NOMO-1 (cell line): ENCODE measurements around the gene AGFG2.
"Not testable (repeated sequence)": the region's sequence is repeated elsewhere in the genome, so short reads cannot be mapped to it uniquely, and the experiment has no call there.

Source experiments
- DNase-seq, 2 experiments: peaks; one replicate each; lab custom pipeline; 2025; ENCODE audit not compliant: unreplicated experiment in 2 of 2; lab: John Stamatoyannopoulos, UW

AGFG2 gene

DNA sequence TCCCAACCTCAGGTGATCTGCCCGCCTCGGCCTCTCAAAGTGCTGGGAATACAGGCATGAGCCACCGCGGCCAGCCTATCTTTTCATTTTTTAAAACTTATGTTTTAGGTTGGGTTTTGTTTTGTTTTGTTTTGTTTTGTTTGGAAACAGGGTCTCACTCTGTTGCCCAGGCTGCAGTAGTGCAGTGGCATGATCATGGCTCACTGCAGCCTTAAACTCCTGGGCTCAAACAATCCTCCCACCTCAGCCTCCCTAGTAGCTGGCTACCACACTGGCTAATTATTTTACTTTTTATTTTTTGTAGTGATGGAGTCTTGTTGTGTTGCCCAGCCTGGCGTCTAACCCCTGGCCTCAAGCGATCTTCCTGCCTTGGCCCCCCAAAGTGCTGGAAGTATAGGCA, 19.4 kb upstream of the AGFG2 start:
- DNase-seq: no peak

DNA sequence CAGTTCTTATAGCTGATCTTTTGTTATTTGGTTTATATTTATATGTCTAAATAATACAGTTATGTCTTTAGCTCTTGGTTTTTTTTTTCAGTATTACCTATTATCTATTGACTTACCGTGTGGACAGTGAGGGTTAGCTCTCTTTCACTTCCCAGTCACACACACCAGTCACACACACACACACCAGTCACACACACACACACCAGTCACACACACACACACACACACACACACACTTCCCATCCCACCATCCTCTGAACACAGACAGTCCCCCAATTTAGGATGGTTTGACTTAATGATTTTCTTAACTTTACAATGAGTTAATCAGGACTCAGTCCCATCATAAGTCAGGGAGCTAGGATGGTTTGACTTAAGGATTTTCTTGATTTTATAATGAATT, 18.9 kb upstream of the AGFG2 start:
- DNase-seq: no peak

DNA sequence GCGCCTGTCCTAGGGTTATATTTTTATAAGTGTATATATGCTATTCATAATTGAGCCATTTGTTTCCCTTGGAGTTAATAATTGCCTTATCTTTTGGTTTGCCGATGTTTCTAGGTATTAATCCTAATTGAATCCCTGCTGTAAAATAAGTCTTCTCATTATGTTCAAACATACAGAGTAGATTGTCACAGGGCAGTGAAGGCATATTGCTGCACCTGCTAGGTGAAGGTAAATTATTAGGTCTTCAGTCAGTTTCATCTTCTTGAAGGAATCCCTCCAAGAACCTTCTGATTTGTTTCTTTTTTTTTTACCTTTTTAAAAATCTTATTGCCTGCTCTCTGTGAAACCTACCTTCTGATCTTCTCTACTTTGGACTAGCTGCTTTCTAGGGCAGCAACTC, 17.9 kb upstream of the AGFG2 start:
- DNase-seq: no peak

DNA sequence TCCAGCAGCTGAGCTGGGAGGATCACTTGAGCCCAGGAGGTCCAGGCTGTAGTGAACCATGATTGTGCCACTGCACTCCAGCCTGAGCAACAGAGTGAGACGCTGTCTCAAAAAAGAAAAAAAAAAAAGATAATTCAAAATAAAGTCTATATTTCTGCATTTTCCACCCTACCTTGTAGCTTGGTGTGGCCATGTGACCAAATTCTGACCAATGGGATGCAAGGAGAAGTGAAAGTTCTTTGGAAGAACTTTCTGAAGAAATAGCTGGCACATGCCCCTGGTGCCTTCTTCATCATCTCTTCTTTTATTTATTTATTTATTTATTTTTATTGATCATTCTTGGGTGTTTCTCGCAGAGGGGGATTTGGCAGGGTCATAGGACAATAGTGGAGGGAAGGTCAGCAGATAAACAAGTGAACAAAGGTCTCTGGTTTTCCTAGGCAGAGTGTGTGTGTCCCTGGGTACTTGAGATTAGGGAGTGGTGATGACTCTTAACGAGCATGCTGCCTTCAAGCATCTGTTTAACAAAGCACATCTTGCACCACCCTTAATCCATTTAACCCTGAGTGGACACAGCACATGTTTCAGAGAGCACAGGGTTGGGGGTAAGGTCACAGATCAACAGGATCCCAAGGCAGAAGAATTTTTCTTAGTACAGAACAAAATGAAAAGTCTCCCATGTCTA, 17.0 kb upstream of the AGFG2 start:
- DNase-seq: peak; percentile 56 to 90

DNA sequence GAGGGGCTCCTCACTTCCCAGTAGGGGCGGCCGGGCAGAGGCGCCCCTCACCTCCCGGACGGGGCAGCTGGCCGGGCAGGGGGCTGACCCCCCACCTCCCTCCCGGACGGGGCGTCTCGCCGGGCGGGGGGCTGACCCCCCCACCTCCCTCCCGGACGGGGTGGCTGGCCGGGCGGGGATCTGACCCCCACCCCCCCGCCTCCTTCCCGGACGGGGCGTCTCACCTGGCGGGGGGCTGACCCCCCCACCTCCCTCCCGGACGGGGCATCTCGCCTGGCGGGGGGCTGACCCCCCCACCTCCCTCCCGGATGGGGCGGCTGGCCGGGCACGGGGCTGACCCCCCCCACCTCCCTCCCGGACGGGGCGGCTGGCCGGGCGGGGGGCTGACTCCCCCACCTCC, 15.8 kb upstream of the AGFG2 start:
- DNase-seq: not testable (repeated sequence)

DNA sequence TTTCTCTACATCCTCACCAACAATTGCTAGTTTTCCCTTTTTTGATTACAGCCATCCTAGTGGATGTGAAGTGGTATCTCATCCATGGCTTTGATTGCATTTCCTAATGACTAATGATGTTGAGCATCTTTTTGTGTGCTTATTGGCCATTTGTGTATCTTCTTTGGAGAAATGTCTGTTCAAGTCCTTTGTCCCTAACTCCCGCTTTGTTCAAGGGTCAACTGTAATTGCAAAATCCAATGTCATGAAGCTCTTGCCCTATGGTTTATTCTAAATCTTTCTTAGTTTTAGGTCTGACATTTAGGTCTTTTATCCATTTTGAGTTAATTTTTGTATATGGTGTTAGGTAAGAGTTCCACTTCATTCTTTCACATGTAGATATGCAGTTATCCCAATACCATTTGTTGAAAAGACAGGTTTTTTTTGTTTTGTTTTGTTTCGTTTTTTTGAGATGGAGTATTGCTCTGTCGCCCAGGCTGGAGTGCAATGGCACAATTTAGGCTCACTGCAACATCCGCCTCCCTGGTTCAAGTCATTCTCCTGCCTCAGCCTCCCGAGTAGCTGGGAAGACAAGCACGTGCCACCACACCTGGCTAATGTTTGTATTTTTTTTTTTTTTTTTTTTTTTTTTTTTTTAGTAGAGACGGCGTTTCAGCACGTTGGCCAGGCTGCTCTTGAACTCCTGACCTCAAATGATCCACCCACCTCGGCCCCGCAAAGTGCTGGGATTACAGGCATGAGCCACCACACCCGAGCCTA, 10.7 kb upstream of the AGFG2 start:
- not testable (repeated sequence) for DNase-seq

DNA sequence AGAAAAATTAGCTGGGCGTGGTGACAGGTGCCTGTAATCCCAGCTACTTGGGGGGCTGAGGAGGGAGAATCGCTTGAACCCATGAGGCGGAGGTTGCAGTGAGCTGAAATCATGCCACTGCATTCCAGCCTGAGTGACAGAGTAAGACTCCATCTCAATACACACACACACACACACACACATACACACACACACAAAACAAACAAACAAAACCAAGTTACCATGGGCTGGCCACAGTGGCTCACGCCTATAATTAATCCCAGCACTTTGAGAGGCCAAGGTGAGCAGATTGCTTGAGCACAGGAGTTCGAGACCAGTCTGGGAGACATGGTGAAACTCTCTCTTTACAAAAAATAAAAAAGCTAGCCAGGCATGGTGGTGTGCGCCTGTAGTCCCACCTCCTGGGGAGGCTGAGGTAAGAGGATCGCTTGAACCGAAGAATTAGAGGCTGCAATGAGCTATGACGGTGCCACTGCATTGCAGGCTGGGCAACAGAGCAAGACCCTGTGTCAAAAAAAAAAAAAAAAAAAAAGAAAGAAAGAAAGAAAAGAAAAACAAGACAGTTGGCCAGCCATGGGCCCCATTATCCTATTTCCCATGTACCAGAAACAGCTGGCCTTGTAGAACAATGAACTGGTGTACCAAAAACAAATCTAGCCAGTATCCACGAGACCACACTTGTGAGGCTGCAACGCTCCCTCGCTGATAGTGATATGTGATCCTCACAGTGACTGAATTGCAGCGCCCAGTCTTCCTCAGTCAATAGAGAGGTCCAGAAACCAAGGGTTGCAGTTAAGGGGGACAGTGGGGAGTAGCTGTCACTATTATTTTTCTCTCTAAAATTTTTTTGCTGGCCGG, 6.6 kb upstream of the AGFG2 start:
- no peak for DNase-seq

DNA sequence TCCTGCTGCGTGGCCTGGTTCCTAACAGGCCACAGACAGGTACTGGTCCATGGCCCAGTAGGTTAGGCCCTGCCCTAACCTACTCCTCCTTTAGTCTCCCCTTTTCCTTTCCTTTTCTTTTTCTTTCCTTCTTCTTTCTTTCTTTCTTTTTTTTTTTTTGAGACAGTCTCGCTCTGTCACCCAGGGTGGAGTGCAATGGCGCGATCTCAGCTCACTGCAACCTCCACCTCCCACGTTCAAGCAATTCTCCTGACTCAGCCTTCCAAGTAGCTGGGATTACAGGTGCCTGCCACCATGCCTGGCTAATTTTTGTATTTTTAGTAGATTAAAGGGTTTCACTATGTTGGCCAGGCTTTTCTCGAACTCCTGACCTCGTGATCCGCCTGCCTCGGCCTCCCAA, 3.0 kb upstream of the AGFG2 start:
- DNase-seq: not testable (repeated sequence)

DNA sequence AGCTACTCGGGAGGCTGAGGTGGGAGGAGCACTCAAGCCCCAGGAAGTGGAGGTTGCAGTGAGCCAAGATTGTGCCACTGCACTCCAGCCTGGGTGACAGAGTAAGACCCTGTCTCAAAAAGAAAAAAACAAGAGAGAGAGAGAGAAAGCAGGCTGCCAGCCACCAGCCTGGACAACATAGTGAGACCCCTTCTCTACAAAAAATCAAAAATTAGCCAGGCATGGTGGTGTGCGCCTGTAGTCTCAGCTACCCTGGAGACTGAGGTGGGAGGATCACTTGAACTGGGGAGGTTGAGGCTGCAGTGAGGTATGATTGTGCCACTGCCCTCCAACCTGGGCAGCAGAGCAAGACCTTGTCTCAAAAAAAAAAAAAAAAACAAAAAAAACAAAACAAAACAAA, 2.3 kb upstream of the AGFG2 start:
- DNase-seq: not testable (repeated sequence)

DNA sequence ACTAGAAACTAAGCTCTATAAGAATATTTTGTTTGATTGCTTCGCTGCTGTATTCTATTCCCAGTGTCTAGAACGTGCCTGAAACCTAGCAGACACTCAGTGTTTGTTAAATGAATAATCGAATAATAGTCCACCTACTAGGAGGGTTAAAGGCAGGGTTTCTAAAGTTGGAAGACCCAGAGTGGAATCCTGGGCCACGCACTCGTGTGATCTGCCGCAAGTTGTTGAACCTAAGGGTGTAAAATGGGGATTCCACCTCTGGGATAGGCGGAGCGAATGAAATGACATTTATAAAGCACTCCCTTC, 702 bp upstream of the AGFG2 start:
- no peak for DNase-seq

DNA sequence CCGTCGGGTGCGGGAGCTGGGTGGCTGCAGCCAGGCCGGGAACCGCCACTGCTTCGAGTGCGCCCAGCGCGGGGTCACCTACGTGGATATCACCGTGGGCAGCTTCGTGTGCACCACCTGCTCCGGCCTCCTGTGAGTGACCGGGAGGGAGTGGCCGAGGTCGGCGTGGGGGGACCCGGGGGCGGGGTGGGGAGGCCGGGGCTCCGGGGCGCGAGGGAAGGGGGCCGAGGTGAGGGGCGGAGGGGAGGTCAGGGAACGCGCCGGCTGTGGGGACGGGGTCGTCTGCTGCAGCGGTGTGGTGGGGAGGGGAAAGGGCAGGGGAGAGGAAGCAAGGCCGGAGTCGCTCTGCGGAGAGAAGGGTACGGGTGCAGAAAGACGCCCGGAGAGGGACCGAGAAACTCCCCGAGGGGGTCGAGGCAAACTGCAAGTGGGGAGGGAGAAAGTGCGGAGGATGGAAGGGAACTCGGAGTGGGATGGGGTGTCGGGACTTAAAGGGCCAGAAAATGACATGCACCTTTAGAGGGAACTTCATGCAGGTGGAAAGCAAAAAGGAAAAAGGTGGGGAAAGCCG, 518 bp downstream of the AGFG2 start:
- DNase-seq: no peak

DNA sequence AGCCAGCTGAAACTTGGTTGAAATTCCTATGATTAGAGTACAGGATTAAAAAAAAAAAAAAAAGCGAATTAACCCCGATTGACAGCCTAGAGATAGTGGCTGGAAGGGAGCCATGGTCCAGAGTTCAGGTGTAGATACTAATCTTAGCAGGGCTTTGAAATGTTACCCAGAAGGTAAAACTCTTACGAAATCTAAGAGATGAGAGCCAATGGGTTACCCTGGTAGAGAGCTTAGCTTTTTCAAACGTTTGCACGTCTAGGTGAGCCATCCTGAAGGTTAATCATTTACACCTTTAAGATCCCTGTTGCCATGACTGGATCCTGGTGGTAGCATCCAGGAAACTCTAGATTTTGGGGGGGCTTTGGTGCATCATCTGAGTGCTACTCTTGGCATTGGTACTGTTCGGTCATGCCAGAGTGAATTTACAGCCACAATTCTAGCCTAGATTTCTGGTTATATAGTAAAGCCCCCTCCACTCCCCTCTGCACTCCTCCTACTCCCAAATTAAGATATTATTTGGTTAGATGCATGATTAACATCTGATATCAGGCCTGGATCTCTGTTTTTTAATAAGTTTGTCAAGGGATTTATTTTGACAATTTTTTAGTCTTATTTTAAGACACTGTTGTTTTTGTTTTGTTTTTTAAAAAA, 1.2 kb downstream of the AGFG2 start:
- no peak for DNase-seq

DNA sequence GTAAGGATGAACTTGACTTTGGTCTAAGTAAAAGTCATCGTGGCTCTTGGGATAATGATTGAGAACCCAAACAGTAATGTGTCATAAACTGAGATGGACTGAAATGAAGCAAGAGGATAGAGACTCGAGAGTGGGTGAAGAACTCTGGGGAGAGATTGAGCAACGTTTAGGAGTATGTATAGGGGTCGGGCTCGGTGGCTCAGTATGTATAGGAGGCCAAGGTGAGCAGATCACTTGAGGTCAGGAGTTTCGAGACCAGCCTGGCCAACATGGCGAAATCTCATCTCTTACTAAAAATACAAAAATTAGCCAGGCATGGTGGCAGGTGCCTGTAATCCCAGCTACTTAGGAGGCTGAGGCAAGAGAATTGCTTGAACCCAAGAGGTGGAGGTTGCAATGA, 2.3 kb downstream of the AGFG2 start:
- DNase-seq: not testable (repeated sequence)

DNA sequence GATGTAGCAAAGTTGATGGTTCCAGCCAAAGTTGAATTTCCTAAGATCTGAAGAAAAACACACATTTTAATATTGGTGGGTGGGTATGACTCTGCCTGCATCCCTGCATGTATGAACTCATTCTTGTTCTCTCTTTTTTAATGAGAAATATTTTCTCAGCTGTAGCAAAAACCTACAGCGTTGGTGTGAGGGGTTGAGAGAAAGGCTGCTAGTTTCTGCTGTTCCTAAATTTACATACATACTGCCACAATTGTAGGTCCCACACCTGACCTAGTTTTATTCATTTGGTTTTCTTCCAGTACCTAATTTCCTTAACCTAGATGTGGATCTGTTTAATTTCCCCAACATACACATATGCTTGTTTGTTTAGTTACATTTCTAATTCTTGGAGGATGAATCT, 4.6 kb downstream of the AGFG2 start:
- no peak for DNase-seq

DNA sequence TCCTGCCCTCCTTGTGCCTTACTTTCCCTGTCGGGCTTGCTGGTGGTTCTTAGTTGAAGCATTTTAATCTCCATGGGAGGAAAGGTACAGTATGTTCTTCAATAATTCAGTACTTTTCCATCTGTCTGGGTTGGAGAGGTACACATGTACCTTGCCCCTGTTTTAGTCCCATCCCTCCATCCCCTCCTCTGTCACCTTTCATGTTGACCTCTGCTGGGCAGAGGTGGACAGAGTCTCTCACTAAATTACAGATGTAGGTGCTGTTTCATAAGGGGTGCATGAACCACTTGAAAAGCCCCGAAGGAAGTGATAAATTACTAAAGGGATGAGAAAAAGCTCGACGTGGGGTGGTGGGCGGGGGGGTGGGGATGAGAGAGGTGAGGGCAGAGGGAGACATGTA, 5.4 kb downstream of the AGFG2 start:
- no peak for DNase-seq

DNA sequence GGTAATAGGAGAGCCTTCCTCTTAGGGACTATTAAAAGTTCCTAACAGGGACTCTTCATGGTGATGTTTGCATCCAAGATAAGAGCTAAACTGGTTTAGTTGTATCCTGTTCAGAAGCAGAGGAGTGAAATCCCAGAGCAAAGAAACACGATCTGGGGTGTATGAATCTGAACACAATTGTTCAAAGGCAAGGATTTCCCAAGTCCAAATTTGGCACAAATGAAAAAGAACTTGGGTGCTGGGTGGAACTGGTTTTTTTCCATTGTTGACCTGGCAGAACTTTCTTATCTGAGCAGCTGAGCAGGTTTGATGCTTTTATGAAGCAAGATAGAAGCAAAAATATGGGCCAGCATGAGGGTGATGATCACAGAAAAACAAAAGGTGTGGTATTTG, 6.0 kb downstream of the AGFG2 start:
- no peak for DNase-seq

DNA sequence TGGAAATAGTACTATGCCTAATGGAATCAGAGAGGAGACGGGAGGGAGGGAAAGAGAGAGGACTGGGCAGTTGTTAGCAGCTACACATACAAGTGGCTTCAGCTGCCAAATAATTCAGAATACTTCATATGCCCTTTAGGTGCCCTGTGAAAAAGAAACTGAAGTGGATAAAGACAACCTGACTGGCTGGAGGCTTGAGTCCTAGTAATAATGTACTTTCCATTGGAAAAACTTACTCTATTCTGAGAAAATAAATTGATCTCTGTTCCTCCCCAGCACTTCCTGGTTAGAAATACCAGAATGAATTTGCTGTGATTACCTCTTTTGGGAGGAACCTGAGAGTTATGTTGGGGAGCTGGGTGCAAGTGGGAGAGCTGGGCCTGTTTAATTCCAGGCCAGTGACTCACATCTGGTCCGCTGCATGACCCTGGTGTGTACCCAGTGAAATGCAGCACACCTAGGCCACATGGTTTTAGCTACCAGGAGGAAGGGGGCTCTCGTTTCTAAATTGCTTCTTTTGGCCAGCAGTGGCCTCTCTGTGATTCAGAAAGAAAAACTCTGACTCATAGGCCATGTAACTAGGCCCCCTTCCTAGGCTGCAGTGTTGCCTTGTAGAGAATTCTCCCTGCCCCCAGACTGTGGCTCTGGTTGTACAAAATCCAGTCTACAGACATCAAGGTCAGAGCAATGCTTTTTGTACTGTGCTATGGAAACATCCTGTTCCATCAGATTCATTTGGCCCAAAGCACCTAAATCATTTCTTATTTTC, 6.5 kb downstream of the AGFG2 start:
- DNase-seq: peak; percentile 35 to 55

DNA sequence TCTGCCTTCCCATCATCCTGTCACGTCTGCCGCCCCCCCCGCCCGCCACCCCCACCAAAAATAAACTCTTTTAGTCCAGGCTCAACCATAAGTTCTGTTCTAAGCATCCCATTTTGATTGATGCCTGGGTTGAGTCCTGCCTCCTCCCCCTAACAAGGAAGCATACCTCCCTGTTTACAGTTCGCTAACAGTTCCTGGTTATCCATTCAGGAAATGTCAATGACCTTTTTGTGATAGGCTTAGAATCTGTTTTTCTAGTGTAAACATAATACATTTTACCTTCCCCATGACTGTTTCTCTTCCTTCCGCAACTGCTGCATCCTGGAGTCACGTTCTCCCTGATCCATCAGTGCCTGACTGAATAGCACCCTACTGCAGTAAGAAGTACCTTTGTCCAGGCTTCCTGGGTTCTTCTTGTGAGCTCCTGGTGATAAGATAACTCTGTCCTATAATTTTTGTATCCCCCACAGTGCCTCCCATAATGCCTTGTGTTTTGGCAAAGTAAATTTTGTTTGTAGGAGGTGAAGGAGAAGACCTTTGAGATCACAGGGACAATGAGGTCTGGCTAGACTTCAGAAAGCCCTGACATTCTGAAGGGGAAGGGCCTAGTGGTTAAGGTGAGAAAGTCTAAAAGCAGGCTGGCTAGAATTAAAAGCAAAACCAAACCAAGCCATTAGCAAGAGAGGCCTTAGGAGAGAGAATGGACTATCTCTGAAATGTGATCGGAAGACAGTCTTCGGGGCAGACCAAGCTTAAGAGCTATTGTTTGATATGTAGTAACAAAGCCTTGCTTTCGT, 7.3 kb downstream of the AGFG2 start:
- no peak for DNase-seq
